Measurements from ENCODE around the gene KCNJ18.
"Not testable (repeated sequence)": the region's sequence is repeated elsewhere in the genome, so short reads cannot be mapped to it uniquely, and the experiment has no call there.

KCNJ18 gene

GRCh38 chr17:21686165-21687015, 5.9 kb upstream of the KCNJ18 start:
- DNase-seq = no peak

GRCh38 chr17:21687136-21687953, 5.0 kb upstream of the KCNJ18 start:
- no peak for DNase-seq

DNA sequence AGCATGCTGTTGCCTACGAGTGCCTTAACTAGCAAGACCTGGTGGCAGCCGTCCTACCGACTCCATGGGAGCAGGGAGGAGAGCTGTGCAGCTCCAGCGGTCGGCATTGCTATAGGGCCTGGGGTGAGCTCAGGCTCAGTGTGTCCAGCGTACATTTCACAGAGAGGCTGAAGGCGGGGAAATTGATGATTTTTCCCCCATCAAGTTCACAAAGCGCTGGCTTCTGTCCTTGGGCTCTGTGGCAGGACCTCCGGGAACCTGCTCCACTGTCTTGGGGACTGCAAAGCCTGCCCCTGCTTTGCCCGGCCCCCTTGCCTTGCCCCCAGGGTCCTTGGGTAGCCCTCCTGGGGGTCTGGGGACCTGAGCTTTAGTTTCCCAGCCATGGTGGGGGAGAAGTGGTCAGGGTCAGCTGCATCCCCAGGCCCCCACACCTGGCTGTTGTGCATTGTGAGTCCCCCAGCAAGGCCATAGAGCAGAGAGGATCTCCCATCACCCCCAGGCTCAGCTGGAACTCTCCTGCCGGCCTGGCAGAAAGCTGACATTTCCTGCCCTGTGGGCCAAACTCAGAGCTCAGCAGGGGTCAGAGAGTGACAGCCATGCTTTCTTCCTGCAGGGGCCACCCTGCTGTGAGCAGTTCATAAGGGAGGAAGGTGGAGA, 3.9 kb upstream of the KCNJ18 start:
- DNase-seq = no peak

DNA sequence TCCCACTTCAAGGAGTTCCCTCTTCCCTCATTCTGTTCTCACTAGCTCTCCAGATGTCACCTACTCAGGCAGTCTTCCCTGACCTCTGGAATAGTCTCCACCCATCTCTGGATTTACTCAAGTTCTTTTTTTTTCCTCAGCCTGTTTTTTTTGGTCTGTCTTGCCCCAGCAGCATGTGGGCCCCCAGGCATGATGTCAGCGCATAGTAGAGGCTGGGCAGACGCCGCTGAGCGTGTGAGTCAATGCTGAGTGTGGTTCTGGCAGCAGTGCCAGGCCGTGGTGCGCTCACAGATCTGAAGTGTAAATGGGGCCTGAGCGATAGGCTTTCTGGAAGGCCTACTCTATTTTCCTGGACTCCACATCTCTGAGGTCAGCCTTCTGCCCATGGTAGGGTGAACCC, 2.7 kb upstream of the KCNJ18 start:
- DNase-seq = no peak

DNA sequence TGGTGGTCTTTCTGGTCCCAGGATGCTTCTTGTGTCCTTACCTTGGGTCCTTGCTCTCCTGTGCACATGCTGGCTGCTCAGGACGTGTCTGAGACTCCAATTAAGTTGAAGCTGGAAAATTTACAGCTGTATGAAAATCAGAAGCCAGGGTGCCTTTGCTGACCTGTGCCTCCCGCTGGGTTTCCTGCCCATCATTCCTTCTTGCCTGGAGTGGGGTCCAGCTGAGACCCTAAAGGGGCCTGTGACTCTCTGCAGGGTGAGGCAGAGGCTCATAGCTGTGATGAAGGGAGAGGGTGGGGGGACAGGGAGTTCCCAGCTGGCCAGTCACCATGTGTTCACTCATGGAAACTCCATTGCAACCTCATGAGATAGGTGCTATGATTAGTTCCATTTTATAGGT, 1.5 kb upstream of the KCNJ18 start:
- not testable (repeated sequence) for DNase-seq

GRCh38 chr17:21691481-21691880, 842 bp upstream of the KCNJ18 start:
- not testable (repeated sequence) for DNase-seq

GRCh38 chr17:21692704-21693065, 362 bp downstream of the KCNJ18 start:
- not testable (repeated sequence) for DNase-seq

DNA sequence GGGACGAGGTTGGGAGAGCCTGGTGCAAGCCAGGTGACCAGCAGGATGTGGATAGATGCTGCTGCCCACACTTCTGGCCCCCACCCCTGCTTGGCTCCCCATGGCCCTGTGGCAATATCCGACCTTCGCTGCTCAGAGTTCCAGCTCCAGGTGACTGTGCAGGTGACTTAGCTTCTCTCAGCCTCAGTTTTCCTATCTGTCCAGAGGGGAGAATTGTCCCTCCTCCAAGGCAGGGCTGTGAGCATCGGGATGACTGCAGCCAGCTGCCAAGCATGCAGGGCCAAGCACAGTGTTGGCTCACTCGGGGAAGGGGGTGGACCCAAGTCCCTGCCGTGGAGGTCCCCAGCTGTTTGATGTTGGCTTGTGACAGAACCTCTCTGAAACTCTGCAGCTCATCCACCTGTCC, 1.1 kb downstream of the KCNJ18 start:
- not testable (repeated sequence) for DNase-seq

GRCh38 chr17:21693937-21694336, 1.6 kb downstream of the KCNJ18 start:
- DNase-seq = not testable (repeated sequence)

GRCh38 chr17:21696227-21696626, 3.9 kb downstream of the KCNJ18 start:
- DNase-seq = not testable (repeated sequence)

- DNase-seq = not testable (repeated sequence)
Observed at GRCh38 chr17:21696842-21697507, 4.7 kb downstream of the KCNJ18 start.

- not testable (repeated sequence) for DNase-seq
Observed at GRCh38 chr17:21697508-21697860, 5.2 kb downstream of the KCNJ18 start.

DNA sequence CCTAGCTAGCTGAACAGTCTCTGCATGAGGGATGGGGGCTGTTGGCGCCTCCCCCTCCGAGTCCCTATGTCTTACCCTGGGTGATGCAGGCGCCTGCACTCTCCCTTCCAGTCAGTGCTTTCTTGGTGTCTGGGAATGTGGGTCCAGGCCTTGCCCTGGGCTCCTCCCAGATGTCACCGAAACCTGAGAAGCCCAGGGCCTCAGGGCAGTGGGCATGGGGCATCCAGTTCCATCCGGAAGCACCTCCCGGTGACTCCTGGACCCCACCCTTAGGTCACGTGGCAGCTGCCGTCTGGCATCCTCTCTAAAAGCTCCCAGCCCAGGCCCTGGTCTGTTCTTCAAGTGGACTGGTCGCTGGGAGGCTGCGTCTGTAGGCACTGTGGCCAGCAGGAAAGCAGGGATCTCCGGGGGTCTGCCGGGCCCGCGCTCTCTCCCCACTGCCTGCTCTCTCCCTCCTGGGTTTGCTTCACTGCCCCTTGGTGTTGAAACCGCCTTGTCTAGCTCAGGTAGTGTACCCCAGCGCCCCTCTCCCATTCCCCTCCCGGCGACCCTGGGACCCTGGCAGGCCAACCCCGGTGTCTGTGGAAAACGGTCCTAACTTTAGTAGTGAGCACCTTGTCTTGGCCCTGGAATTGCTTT, 6.2 kb downstream of the KCNJ18 start:
- DNase-seq = not testable (repeated sequence)

GRCh38 chr17:21699124-21699523, 6.8 kb downstream of the KCNJ18 start:
- DNase-seq = not testable (repeated sequence)

- not testable (repeated sequence) for DNase-seq
Observed at GRCh38 chr17:21699573-21700236, 7.4 kb downstream of the KCNJ18 start.

GRCh38 chr17:21701090-21701489, 8.8 kb downstream of the KCNJ18 start:
- not testable (repeated sequence) for DNase-seq

- not testable (repeated sequence) for DNase-seq
Observed at GRCh38 chr17:21702029-21702428, 9.7 kb downstream of the KCNJ18 start.

GRCh38 chr17:21702521-21702920, 10.2 kb downstream of the KCNJ18 start:
- DNase-seq = not testable (repeated sequence)

GRCh38 chr17:21702940-21703640, 10.8 kb downstream of the KCNJ18 start:
- not testable (repeated sequence) for DNase-seq

DNA sequence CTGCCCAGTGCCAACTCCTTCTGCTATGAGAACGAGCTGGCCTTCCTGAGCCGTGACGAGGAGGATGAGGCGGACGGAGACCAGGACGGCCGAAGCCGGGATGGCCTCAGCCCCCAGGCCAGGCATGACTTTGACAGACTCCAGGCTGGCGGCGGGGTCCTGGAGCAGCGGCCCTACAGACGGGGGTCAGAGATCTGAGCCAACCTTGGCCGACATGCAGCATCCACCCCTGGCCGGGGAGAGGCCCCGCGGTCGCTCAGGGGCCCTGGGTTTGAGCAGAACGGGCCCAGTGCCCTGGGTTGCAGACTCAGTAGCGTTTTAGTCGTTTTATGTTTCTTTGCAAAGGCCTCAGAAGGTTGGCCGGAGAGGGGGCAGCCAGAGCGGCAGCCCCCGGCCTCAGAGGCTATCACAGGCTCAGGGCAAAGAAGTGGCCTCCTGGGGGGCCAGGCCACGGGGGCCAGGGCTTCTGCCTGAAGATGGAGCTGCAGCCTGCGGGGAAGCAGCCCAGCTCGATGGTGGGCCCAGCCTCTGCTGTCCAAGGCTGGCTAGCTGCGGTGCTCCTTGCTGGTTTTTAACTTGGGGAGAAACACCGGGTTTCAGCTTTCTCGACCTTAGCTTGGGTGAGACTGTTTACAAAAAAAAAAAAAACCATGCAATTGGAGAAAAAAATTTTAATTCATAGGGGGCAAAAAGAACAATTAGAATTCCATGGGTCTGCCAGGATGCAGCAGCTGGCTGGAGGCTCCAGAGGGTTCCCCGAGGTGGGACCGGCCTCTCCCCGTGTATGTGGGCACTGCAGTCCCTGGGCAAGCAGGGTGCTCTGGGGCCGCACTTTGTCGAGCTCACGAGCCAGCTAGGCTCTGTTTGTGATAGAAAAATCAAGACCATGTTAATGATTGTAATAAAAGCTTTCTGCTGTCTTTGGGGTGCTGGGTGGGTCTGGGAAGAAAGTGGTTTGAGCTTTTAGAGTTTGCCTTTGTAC, 11.9 kb downstream of the KCNJ18 start:
- not testable (repeated sequence) for DNase-seq

Measured in T-helper 1 cell (primary cell).